HFFc6 (cell line): Measurements from ENCODE around the gene KIRREL3. TPM values are rescaled to one million over a fixed set of nuclear protein-coding genes. Genes with fewer than 3 reads are reported as not detected.

Experiments
- DNase-seq: peaks from one replicate; pipeline ENCODE4 v3.0.0-alpha.2; 2018
- H3K27ac Mint-ChIP-seq: 2 replicates; pipeline ENCODE4 v1.8.0; 2020; ENCODE audit warnings: mild to moderate bottlenecking, mixed read lengths
- H3K27me3 Mint-ChIP-seq: 2 replicates; pipeline ENCODE4 v1.8.0; 2021; ENCODE audit warnings: mild to moderate bottlenecking, moderate library complexity, mixed read lengths; ENCODE audit not compliant: insufficient read depth
- H3K36me3 Mint-ChIP-seq: 2 replicates; pipeline ENCODE4 v1.8.0; 2021; ENCODE audit warnings: low read depth, mixed read lengths
- H3K4me1 Mint-ChIP-seq: 2 replicates; pipeline ENCODE4 v1.8.0; 2020; ENCODE audit warnings: low read depth, mixed read lengths
- H3K4me3 Mint-ChIP-seq: 2 replicates; pipeline ENCODE4 v1.8.0; 2020; ENCODE audit warnings: mild to moderate bottlenecking, moderate library complexity, mixed read lengths
- H3K9me3 Mint-ChIP-seq: 2 replicates; pipeline ENCODE4 v1.8.0; 2020; ENCODE audit warnings: mild to moderate bottlenecking, mixed read lengths
- CTCF ChIP-seq: fragments of 200-600 bp; sonication (generic); IDR thresholded peaks from 2 replicates; pipeline ENCODE4 v1.5.0; 2021; ENCODE audit warnings: antibody characterized with exemption, mild to moderate bottlenecking
- total RNA-seq, 6 experiments: library from RNA; stranded (reverse); fragmentation: NEBNext Ultra II Directional; extraction: Animal tissue kit (Norgen Biotek cat#: 25700); gene quantifications; 2 replicates in 1 of 6; 3 replicates in 5 of 6; pipeline ENCODE4 v1.2.3, GENCODE V29; 2021

Gene KIRREL3
- total RNA-seq, 6 experiments from 2014 or later = 22.2 to 38.2 (median 33.2) TPM

- Mint-ChIP-seq H3K27me3 (peaks cover under 1% of the 10 kb centered on the region), H3K27ac (no peak overlapping the region), H3K4me3 (no peak overlapping the region), H3K36me3 (no peaks in the 10 kb centered on the region; the same call in 1 of the 2 replicates), H3K9me3 (no peaks in the 10 kb centered on the region), H3K4me1 (peaks cover 15% of the 10 kb centered on the region)
- no peak for DNase-seq
- TF ChIP-seq CTCF = no peak
These were observed 524.2 kb downstream of the KIRREL3 start for GRCh38 chr11:126476266-126476924.

GRCh38 chr11:126475014-126475991, 525.3 kb downstream of the KIRREL3 start:
- peaks cover 2% of the 10 kb centered on the region; the same call in 1 of the 2 replicates for H3K27me3 Mint-ChIP-seq
- H3K4me1 Mint-ChIP-seq = peaks cover 6% of the 10 kb centered on the region
- no peaks in the 10 kb centered on the region; the same call in 1 of the 2 replicates for H3K36me3 Mint-ChIP-seq
- no peaks in the 10 kb centered on the region for H3K9me3 Mint-ChIP-seq
- no peak for DNase-seq
- no peak overlapping the region for H3K4me3 Mint-ChIP-seq
- no peak for TF ChIP-seq CTCF
- no peak overlapping the region for H3K27ac Mint-ChIP-seq

GRCh38 chr11:126474220-126474619, 526.4 kb downstream of the KIRREL3 start:
- DNase-seq = no peak
- no peak overlapping the region for H3K27ac Mint-ChIP-seq
- TF ChIP-seq CTCF = no peak

GRCh38 chr11:126473269-126473668, 527.3 kb downstream of the KIRREL3 start:
- Mint-ChIP-seq H3K36me3 (no peaks in the 10 kb centered on the region; the same call in 1 of the 2 replicates), H3K9me3 (no peaks in the 10 kb centered on the region), H3K4me1 (no peaks in the 10 kb centered on the region), H3K27ac (no peak overlapping the region), H3K27me3 (peaks cover 2% of the 10 kb centered on the region; the same call in 1 of the 2 replicates), H3K4me3 (no peak overlapping the region)
- no peak for TF ChIP-seq CTCF
- no peak for DNase-seq

More at GRCh38 chr11:126474220-126474619, 526.4 kb downstream of the KIRREL3 start:
- no peaks in the 10 kb centered on the region for H3K9me3 Mint-ChIP-seq
- no peak overlapping the region for H3K4me3 Mint-ChIP-seq
- H3K36me3 Mint-ChIP-seq = no peaks in the 10 kb centered on the region; the same call in 1 of the 2 replicates
- peaks cover 2% of the 10 kb centered on the region; the same call in 1 of the 2 replicates for H3K27me3 Mint-ChIP-seq
- no peaks in the 10 kb centered on the region for H3K4me1 Mint-ChIP-seq

GRCh38 chr11:126469311-126469710, 531.3 kb downstream of the KIRREL3 start:
- Mint-ChIP-seq H3K4me3 (no peak overlapping the region), H3K9me3 (no peaks in the 10 kb centered on the region; the same call in 1 of the 2 replicates), H3K4me1 (peaks cover 14% of the 10 kb centered on the region), H3K27ac (no peak overlapping the region), H3K36me3 (peaks cover 8% of the 10 kb centered on the region), H3K27me3 (peaks cover 5% of the 10 kb centered on the region)
- no peak for DNase-seq
- no peak for TF ChIP-seq CTCF
